ENCODE results near the gene DLG1.

- no peak for TF ChIP-seq CTCF (IDR thresholded peaks at IDR 0.05)
- no peak for TF ChIP-seq EZH2 (IDR thresholded peaks at IDR 0.05)
- TF ChIP-seq EZH2phosphoT487 (IDR thresholded peaks at IDR 0.05), result no peak
Observed at GRCh38 chr3:197344582-197345318, 46.3 kb upstream of the DLG1 start.

Measured in neural progenitor cell (in vitro differentiated cells).